Measurements from ENCODE around the gene RXRA. TPM values are rescaled to one million over a fixed set of nuclear protein-coding genes. Genes with fewer than 3 reads are reported as not detected.
A peak's percentile ranks its signal among the peaks of the same experiment; 100 is the strongest.

Gene RXRA
- total RNA-seq, 6 experiments from 2014 or later: 105 to 165 (median 131) TPM

- DNase-seq (peak in 1 of 3 donors; percentile 39), ATAC-seq (no peak)
- Histone ChIP-seq H3K27me3 (no peaks in the 10 kb centered on the region), H3K4me3 (peak overlapping the region; percentile 86 to 90 (median 90)), H3K36me3 (no peaks in the 10 kb centered on the region), H3K27ac (peak overlapping the region; percentile 96 to 99 (median 97)), H3K9me3 (no peaks in the 10 kb centered on the region), H3K4me1 (peaks cover 0 to 63% (median 27%) of the 10 kb centered on the region in 4 donors)
- intact Hi-C loops (cut with DNase I): loop anchor here (10.0 kb wide), 2 partner anchors 64 to 154 kb away; no protein-coding TSS in a partner anchor
- WGBS (ENCODE audit: insufficient coverage, low coverage, low lambda C conversion rate, missing lambda C conversion rate): 7% methylated on average over 12 of the region's 16 CpGs
- TF ChIP-seq POLR2A (IDR thresholded peaks at IDR 0.05) (no peak), CTCF (IDR thresholded peaks at IDR 0.05) (no peak)
Measured at GRCh38 chr9:134328341-134328840, 2.1 kb downstream of the RXRA start.

GRCh38 chr9:134328841-134329575 lies 2.8 kb downstream of the RXRA start:
- TF ChIP-seq POLR2A (IDR thresholded peaks at IDR 0.05) (peak; percentile 57), CTCF (IDR thresholded peaks at IDR 0.05) (peak in 3 of 4 donors; percentile 16 to 37 (median 22))
- WGBS (ENCODE audit: insufficient coverage, low coverage, low lambda C conversion rate, missing lambda C conversion rate): 10% methylated on average over 2 of the region's 31 CpGs

GRCh38 chr9:134329576-134329855 lies 3.3 kb downstream of the RXRA start:
- WGBS (ENCODE audit: insufficient coverage, low coverage, low lambda C conversion rate, missing lambda C conversion rate): no CpG with 5 or more reads among the region's 7 CpGs
- Histone ChIP-seq H3K27me3 (no peaks in the 10 kb centered on the region), H3K36me3 (no peaks in the 10 kb centered on the region), H3K27ac (peak overlapping the region; percentile 96 to 99 (median 97)), H3K4me1 (peaks cover 0 to 65% (median 30%) of the 10 kb centered on the region in 4 donors), H3K9me3 (no peaks in the 10 kb centered on the region), H3K4me3 (peak overlapping the region; percentile 86 to 90 (median 90))
- DNase-seq (peak in 1 of 3 donors; percentile 69), ATAC-seq (peak in 3 of 4 donors; percentile 0 to 4 (median 1))
- TF ChIP-seq CTCF (IDR thresholded peaks at IDR 0.05): no peak
- no peak for TF ChIP-seq POLR2A (IDR thresholded peaks at IDR 0.05)
- intact Hi-C loops (cut with DNase I): loop anchor here (10.0 kb wide), 2 partner anchors 65 to 155 kb away; no protein-coding TSS in a partner anchor

More at GRCh38 chr9:134328841-134329575, 2.8 kb downstream of the RXRA start:
- peaks cover 0 to 65% (median 30%) of the 10 kb centered on the region in 4 donors for H3K4me1 ChIP-seq
- H3K9me3 ChIP-seq: no peaks in the 10 kb centered on the region
- intact Hi-C loops (cut with DNase I): loop anchor here (10.0 kb wide), 2 partner anchors 64 to 154 kb away; no protein-coding TSS in a partner anchor
- DNase-seq (peak; percentile 79 to 90 (median 89)), ATAC-seq (peak; percentile 33 to 46 (median 42))
- peak overlapping the region; percentile 86 to 90 (median 90) for H3K4me3 ChIP-seq
- no peaks in the 10 kb centered on the region for H3K27me3 ChIP-seq
- H3K36me3 ChIP-seq: no peaks in the 10 kb centered on the region
- peak overlapping the region; percentile 96 to 99 (median 97) for H3K27ac ChIP-seq

- 0% methylated on average over 1 of the region's 5 CpGs for WGBS (ENCODE audit: insufficient coverage, low coverage, low lambda C conversion rate, missing lambda C conversion rate)
- Histone ChIP-seq H3K36me3 (no peaks in the 10 kb centered on the region), H3K27me3 (no peaks in the 10 kb centered on the region), H3K9me3 (no peaks in the 10 kb centered on the region), H3K4me3 (peak overlapping the region; percentile 86 to 90 (median 90)), H3K4me1 (peaks cover 0 to 65% (median 32%) of the 10 kb centered on the region in 4 donors), H3K27ac (peak overlapping the region; percentile 96 to 99 (median 97))
- peak; percentile 76 to 95 (median 95) for DNase-seq
- TF ChIP-seq CTCF (IDR thresholded peaks at IDR 0.05) (no peak), POLR2A (IDR thresholded peaks at IDR 0.05) (peak; percentile 50)
- intact Hi-C loops (cut with DNase I): loop anchor here (10.0 kb wide), 2 partner anchors 65 to 155 kb away; no protein-coding TSS in a partner anchor
- peak; percentile 31 to 50 (median 38) for ATAC-seq
Measured at GRCh38 chr9:134329886-134330285, 3.6 kb downstream of the RXRA start.
